D721Med (cell line): Measurements from ENCODE around the gene RNF150.

Source experiments
- DNase-seq: peaks from one replicate; pipeline ENCODE4 v3.0.0; 2011; ENCODE audit warnings: low spot score; ENCODE audit not compliant: insufficient read length
- FAIRE-seq: peaks from 2 replicates; lab custom pipeline; 2011; peaks lifted over from hg19 to GRCh38; lab: Jason Lieb, UNC
- TF ChIP-seq, protein P1 (sequence below): IDR thresholded peaks from 2 replicates; pipeline ENCODE4 v1.5.1; 2012; ENCODE audit warnings: mild to moderate bottlenecking, control low read depth; ENCODE audit not compliant: insufficient read depth; ENCODE audit errors: missing control alignments

The RNF150 gene

DNA sequence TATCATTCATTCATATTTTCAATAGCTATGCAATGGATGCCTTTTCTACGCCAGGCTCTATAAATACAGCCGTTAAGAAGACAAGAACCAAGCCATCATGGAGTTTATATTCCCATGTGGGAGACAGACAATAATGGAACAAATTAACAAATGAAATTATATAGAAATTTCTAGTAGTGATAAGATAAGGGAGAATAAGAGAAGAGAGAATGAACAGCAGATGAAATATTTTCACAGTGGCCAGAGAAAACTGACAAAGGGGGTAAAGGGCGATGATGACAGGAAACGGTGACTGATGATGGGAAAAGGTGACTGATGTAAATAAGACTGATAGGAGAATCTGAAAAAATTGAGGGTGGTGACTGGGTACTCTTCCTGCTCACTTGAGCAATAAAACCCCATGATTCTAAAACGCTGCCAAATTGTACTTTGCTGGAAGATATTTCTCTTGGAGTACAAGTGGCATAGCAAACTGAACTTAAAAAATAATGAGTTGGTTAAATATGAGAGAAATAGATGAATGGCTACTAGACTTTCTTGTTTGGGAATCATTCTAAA is 13.2 kb downstream of the RNF150 start:
- no peak for FAIRE-seq
- TF ChIP-seq, protein P1, sequence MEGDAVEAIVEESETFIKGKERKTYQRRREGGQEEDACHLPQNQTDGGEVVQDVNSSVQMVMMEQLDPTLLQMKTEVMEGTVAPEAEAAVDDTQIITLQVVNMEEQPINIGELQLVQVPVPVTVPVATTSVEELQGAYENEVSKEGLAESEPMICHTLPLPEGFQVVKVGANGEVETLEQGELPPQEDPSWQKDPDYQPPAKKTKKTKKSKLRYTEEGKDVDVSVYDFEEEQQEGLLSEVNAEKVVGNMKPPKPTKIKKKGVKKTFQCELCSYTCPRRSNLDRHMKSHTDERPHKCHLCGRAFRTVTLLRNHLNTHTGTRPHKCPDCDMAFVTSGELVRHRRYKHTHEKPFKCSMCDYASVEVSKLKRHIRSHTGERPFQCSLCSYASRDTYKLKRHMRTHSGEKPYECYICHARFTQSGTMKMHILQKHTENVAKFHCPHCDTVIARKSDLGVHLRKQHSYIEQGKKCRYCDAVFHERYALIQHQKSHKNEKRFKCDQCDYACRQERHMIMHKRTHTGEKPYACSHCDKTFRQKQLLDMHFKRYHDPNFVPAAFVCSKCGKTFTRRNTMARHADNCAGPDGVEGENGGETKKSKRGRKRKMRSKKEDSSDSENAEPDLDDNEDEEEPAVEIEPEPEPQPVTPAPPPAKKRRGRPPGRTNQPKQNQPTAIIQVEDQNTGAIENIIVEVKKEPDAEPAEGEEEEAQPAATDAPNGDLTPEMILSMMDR: no peak
- no peak for DNase-seq

DNA sequence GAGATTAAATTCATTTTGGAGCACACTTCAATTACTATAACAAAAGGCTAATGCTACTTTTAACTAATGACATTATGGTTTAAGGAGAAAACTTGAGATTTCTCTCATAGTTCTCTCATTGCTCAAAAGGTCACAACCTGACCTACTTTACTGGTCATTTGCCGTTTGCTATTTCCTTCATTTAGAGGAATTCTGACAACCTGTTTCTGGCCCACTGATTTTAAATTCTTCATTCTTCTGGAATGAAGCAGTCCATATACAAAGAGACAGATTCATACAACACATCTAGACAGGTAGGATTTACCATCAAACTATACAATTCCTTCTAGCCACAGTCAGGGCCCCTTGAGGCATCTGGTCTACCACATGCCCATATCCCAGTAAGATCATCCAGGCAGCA is 14.2 kb downstream of the RNF150 start:
- FAIRE-seq: no peak
- no peak for DNase-seq
- TF ChIP-seq, protein P1: no peak

DNA sequence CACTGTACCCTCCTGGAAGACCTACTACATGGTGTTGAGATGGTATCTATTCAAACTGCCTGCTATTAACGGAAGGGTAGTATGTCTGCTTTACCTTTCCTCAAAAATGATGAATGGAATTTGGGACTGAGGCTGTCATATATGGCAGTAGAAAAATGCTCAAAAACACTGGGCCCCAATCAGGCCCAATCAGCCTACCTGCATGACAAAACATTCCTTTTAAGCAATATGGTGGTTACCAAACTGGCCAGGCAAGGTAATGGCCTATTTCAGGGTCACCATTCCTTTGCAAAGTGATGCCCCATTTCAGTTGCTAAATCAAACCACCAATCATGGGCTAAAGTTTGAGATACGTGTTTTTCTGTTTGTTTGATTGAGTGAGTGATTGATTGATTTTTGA is 14.9 kb downstream of the RNF150 start:
- TF ChIP-seq, protein P1: no peak
- DNase-seq: no peak
- no peak for FAIRE-seq

DNA sequence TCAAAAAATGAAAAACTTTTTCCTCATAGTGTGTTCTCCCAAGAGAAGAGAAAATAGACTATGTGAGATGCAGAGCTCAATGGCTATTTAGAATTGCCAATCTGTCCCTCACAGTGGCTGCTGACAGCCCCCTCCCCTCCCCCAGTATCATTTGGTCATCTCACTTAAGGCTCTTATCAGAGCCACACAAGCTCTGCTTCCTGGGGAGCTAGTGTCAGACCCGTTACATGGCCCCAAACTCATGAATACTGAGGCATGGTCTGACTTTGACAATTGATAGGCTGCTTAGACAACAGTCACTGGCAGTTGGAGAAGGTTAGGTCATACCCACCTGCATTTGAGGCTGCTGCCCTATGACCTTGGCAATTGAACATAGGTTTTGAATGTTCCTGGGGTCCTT is 15.3 kb downstream of the RNF150 start:
- no peak for FAIRE-seq
- TF ChIP-seq, protein P1: no peak
- DNase-seq: no peak

DNA sequence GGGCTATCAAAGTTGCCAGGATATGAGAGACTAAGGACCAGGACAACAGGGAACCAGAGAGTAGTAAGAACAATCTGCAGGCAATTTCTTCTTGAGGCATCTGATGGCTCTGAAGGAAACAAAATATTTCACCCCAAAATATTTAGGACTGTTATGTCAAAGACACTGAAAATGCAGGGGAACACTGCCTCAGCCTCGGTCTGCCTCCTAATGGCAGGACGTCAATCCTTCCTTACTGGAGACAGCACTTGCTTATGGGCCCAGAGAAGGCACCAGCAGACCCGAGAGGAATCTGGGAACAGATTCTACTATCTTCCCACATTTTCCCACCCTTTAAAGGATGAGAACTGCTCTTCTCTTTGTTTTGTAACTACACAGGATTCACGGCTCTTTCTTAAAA is 23.3 kb downstream of the RNF150 start:
- FAIRE-seq: no peak
- TF ChIP-seq, protein P1: no peak
- DNase-seq: no peak

DNA sequence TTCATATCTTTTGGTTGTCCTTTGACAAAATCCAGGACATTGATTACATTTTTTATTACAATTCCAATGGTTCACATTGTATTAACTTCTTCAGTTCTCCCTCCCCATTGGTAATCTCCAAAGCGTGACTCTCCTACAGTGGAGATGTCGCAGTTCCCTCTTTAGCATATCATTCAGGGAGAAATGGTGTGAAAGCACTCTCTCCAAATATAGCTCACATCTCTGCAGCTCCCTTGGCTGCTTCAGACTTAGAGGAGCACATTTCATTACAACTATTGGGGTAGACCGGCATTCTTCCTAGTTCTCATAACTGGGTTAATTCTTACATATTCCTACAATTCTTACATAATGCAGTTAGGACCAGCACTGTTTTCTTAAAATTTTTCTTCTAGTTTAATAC is 25.3 kb downstream of the RNF150 start:
- no peak for FAIRE-seq
- TF ChIP-seq, protein P1: no peak
- DNase-seq: no peak

DNA sequence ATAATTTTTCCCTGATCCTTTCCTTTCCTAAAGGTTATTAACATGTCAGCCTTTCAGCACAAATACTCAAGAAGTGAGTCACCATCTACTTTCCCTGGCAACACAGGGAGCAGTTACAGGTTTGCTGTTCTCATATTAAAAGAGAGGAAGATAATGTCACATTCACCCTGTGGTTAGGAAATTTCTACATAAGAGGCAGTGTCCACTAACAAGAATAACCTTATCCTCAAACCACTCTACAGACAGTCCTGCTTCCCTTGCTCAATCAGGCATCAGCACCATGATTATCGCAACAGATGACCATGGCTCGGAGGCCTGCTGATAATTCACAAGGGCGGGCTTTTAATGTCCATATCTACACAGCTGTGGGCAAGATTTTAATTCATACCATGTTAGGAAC is 30.9 kb downstream of the RNF150 start:
- TF ChIP-seq, protein P1: no peak
- no peak for FAIRE-seq
- no peak for DNase-seq
